AG09319 (cell line): ENCODE results near the gene CTSW.
"Not testable (repeated sequence)": the region's sequence is repeated elsewhere in the genome, so short reads cannot be mapped to it uniquely, and the experiment has no call there.

Experiments used
- DNase-seq: peaks from one replicate; pipeline ENCODE4 v3.0.0-alpha.2; 2010; ENCODE audit warnings: low read depth; ENCODE audit errors: extremely low read depth
- TF ChIP-seq, protein P1 (sequence below): IDR thresholded peaks from 2 replicates; pipeline ENCODE4 v1.5.1; 2011; ENCODE audit warnings: low read depth, mild to moderate bottlenecking, inconsistent platforms, low read length, moderate library complexity

Gene CTSW, protein sequence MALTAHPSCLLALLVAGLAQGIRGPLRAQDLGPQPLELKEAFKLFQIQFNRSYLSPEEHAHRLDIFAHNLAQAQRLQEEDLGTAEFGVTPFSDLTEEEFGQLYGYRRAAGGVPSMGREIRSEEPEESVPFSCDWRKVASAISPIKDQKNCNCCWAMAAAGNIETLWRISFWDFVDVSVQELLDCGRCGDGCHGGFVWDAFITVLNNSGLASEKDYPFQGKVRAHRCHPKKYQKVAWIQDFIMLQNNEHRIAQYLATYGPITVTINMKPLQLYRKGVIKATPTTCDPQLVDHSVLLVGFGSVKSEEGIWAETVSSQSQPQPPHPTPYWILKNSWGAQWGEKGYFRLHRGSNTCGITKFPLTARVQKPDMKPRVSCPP

DNA sequence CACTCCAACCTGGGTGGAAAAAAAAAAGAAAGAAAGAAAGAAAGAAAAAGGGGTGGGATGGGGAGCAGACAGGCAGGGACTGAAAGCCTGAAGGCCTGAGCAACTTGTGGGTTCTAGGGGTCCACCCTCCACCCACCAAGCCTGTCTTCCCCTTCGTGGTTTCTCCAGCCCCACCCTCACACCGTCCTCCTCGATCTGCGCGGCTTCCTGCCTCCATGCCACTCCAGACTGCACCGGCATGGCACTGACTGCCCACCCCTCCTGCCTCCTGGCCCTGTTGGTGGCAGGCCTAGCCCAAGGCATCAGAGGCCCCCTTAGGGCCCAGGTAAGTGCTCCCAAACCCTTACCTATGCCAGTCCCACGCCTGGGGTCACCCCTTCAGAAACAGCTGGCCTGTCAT, at the start of gene CTSW:
Gene CTSW, plus strand, starts transcription at position 221 of the 400 bp plus-strand sequence. Its CDS starts 18 bp downstream, at position 239.
- no peak for DNase-seq
- TF ChIP-seq, protein P1, sequence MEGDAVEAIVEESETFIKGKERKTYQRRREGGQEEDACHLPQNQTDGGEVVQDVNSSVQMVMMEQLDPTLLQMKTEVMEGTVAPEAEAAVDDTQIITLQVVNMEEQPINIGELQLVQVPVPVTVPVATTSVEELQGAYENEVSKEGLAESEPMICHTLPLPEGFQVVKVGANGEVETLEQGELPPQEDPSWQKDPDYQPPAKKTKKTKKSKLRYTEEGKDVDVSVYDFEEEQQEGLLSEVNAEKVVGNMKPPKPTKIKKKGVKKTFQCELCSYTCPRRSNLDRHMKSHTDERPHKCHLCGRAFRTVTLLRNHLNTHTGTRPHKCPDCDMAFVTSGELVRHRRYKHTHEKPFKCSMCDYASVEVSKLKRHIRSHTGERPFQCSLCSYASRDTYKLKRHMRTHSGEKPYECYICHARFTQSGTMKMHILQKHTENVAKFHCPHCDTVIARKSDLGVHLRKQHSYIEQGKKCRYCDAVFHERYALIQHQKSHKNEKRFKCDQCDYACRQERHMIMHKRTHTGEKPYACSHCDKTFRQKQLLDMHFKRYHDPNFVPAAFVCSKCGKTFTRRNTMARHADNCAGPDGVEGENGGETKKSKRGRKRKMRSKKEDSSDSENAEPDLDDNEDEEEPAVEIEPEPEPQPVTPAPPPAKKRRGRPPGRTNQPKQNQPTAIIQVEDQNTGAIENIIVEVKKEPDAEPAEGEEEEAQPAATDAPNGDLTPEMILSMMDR = no peak

GRCh38 chr11:65832231-65832630, 47.4 kb upstream of the CTSW start:
- not testable (repeated sequence) for DNase-seq

DNA sequence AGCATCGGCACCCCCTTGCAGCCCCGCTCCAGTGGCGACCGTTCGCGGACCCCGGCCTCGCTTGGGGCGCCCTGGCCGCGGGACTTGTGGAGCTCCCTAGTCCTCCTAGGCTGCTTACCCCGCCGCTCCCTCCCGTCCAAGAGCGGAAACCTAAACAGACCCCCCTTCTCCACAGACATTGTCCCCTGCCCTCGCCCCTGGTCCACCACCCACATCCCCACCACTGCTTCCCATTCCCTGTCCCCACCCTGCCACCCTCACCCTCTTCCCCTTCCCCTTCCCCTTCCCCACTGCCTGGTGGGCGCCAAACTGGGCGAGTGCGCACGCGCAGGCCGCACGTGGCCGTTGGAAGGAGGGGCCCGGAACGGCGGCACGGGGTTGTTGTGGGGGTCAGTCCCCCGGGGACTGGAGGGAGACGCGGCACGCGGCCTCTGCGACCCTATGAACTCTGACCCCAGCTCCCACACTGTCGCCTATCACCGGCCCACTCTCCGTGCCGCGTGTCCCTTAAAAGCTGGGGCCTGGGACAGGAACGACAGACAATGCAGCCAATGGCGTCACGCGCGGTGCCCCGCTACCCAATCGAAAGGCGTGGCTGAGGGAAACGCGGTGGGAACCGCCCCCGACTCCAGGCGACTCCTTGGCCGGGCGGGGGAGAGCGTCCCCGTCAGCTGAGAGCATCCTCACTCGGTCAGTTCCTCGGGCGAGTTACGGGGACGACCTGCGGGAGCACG, 46.2 kb upstream of the CTSW start, which contains the start of gene SNX32:
Gene SNX32, plus strand, starts transcription at position 667 of the 734 bp plus-strand sequence. CDS start 103 bp downstream, outside the sequence.
- TF ChIP-seq, protein P1 = no peak
- peak; percentile 71 for DNase-seq

GRCh38 chr11:65834202-65834601, 45.4 kb upstream of the CTSW start:
- DNase-seq = no peak
- TF ChIP-seq, protein P1 = no peak

DNA sequence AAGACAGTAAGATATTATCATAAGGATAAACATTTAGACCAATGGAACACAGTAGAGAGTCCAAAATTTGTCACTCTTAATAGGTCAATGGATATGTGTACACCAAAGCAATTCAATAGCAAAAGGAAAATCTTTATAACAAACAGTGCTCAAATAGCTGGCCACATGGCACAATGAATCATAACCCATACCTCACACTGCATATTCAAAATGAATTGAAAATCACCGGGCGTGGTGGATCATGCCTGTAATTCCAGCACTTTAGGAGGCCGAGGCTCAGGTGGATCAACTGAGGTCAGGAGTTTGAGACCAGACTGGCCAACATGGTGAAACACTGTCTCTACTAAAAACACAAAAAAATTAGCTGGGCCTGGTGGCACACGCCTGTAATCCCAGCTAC, 37.5 kb upstream of the CTSW start:
- TF ChIP-seq, protein P1 = no peak
- no peak for DNase-seq

GRCh38 chr11:65843811-65844210, 35.8 kb upstream of the CTSW start:
- no peak for DNase-seq
- TF ChIP-seq, protein P1 = no peak

DNA sequence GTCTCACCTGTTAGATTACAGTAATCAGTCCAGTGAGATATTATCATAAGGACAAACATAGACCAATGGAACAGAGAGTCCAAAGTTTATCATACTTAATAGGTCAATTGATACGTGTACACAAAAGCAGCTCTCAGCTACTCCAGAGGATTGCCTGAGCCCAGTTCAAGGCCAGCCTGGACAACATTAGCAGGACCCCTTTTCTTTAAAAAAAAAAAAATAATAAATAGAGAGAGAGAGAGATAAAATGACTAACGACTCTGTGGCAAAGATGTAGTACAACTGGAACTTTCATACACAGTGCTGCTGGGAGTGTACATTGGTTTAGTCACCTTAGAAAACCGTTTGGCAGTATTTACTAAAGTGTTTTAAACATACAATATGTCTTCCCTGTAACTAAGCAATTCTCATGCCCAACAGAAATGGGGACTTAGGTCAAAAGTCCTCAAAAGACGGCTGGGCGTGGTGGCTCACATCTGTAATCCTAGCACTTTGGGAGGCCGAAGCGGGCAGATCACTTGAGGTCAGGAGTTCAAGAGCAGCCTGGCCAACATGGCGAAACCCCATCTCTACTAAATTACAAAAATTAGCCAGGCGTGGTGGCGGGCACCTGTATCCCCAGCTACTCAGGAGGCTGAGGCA, 35.3 kb upstream of the CTSW start:
- TF ChIP-seq, protein P1 = no peak
- DNase-seq = no peak
